SU-DHL-6 (cell line): ENCODE results near the gene S100A4.
"Not testable (repeated sequence)": the region's sequence is repeated elsewhere in the genome, so short reads cannot be mapped to it uniquely, and the experiment has no call there.

Experiments used
- H2AFZ ChIP-seq: fragments of 200-600 bp; sonication (generic); 2 replicates; pipeline ENCODE4 v1.6.1; 2014; ENCODE audit warnings: low read depth, mild to moderate bottlenecking, moderate library complexity, mixed read lengths, antibody characterized with exemption, low read length; ENCODE audit not compliant: severe bottlenecking
- H3F3A ChIP-seq: fragments of 200-600 bp; shearing (Covaris generic); 2 replicates; pipeline ENCODE4 v1.6.0; 2016; ENCODE audit warnings: antibody characterized with exemption, mild to moderate bottlenecking; ENCODE audit not compliant: insufficient read depth
- H3K27ac ChIP-seq: fragments of 200-600 bp; sonication (generic); 2 replicates; pipeline ENCODE4 v1.5.1; 2016; ENCODE audit warnings: low read depth, mild to moderate bottlenecking, low read length, moderate library complexity, mixed read lengths
- H3K27me3 ChIP-seq: fragments of 200-600 bp; sonication (generic), shearing (Covaris generic); 2 replicates; pipeline ENCODE4 v1.6.0; 2014; ENCODE audit warnings: mild to moderate bottlenecking, low read length
- H3K36me3 ChIP-seq: fragments of 200-600 bp; sonication (generic); 2 replicates; pipeline ENCODE4 v1.6.1; 2014; ENCODE audit warnings: mild to moderate bottlenecking, low read length, mixed read lengths
- H3K4me2 ChIP-seq: fragments of 300-600, 200-600 bp; shearing (Covaris generic), sonication (generic); 2 replicates; pipeline ENCODE4 v1.6.0; 2014; ENCODE audit warnings: low read length, low read depth, mild to moderate bottlenecking; ENCODE audit not compliant: poor library complexity, severe bottlenecking
- H3K4me3 ChIP-seq: fragments of 200-600 bp; sonication (generic); 2 replicates; pipeline ENCODE4 v1.5.1; 2014; ENCODE audit warnings: antibody characterized with exemption, low read length, mild to moderate bottlenecking, mixed read lengths; ENCODE audit not compliant: insufficient read depth, poor library complexity, severe bottlenecking
- H3K79me2 ChIP-seq: fragments of 200-600 bp; sonication (generic); 2 replicates; pipeline ENCODE4 v1.6.1; 2014; ENCODE audit warnings: mild to moderate bottlenecking, low read length, moderate library complexity; ENCODE audit not compliant: insufficient read depth
- H3K9ac ChIP-seq: fragments of 200-600 bp; sonication (generic); 2 replicates; pipeline ENCODE4 v1.7.0; 2014; ENCODE audit warnings: mild to moderate bottlenecking, low read length
- H3K9me2 ChIP-seq: fragments of 200-600 bp; sonication (generic); replicated peaks from 2 replicates; pipeline ENCODE4 v1.6.1; 2014; ENCODE audit warnings: low read length; ENCODE audit not compliant: insufficient read depth
- H3K9me3 ChIP-seq: fragments of 200-600 bp; sonication (generic); 2 replicates; pipeline ENCODE4 v1.6.1; 2014; ENCODE audit warnings: low read length, mixed read lengths; ENCODE audit not compliant: insufficient read depth
- H4K20me1 ChIP-seq: fragments of 200-600 bp; sonication (generic); 2 replicates; pipeline ENCODE4 v1.6.1; 2014; ENCODE audit warnings: low read depth, mild to moderate bottlenecking, antibody characterized with exemption, low read length, moderate library complexity, mixed read lengths
- CTCF ChIP-seq: fragments of 200-600 bp; sonication (generic); IDR thresholded peaks from one replicate; pipeline ENCODE4 v1.5.1; 2017; ENCODE audit warnings: antibody characterized with exemption, mild to moderate bottlenecking, low read length, moderate library complexity; ENCODE audit not compliant: insufficient read depth, poor library complexity, severe bottlenecking
- EZH2phosphoT487 ChIP-seq: fragments of 200-600 bp; sonication (generic), shearing (Covaris generic); conservative IDR thresholded peaks from 2 replicates; pipeline ENCODE4 v1.6.1; 2018; ENCODE audit warnings: mild to moderate bottlenecking, antibody characterized with exemption, low read length, moderate library complexity, mixed read lengths

The S100A4 gene

GRCh38 chr1:153577138-153577537 lies 31.5 kb upstream of the S100A4 start:
- H3K4me3 ChIP-seq, result no peak overlapping the region
- no peaks in the 10 kb centered on the region for H3K9me2 ChIP-seq
- no peak overlapping the region for H3K9ac ChIP-seq
- no peak overlapping the region for H3K4me2 ChIP-seq
- H3F3A ChIP-seq, result no peaks in the 10 kb centered on the region
- H3K27me3 ChIP-seq, result no peaks in the 10 kb centered on the region
- H3K36me3 ChIP-seq, result no peaks in the 10 kb centered on the region
- H2AFZ ChIP-seq, result no peak overlapping the region
- TF ChIP-seq CTCF (no peak), EZH2phosphoT487 (no peak)
- no peak overlapping the region for H3K27ac ChIP-seq
- no peaks in the 10 kb centered on the region for H3K9me3 ChIP-seq
- H3K79me2 ChIP-seq, result no peaks in the 10 kb centered on the region
- no peaks in the 10 kb centered on the region for H4K20me1 ChIP-seq

GRCh38 chr1:153575497-153575896 lies 29.9 kb upstream of the S100A4 start:
- H3K9me2 ChIP-seq, H3K4me3 ChIP-seq, H3K79me2 ChIP-seq, H3K9me3 ChIP-seq, H3K27ac ChIP-seq, H2AFZ ChIP-seq, H4K20me1 ChIP-seq, H3K36me3 ChIP-seq, H3K9ac ChIP-seq, H3F3A ChIP-seq, H3K4me2 ChIP-seq, H3K27me3 ChIP-seq: not testable (repeated sequence)

- not testable (repeated sequence) for H3K4me2 ChIP-seq, H3K9me3 ChIP-seq, H3K36me3 ChIP-seq, H3K27ac ChIP-seq, H3F3A ChIP-seq, H3K79me2 ChIP-seq, H3K9ac ChIP-seq, H3K27me3 ChIP-seq, H3K9me2 ChIP-seq, H3K4me3 ChIP-seq, H4K20me1 ChIP-seq, H2AFZ ChIP-seq
Measured at GRCh38 chr1:153575081-153575491, 29.5 kb upstream of the S100A4 start.

- Histone ChIP-seq H3K36me3 (no peaks in the 10 kb centered on the region), H2AFZ (no peak overlapping the region), H3F3A (no peaks in the 10 kb centered on the region), H3K4me2 (no peak overlapping the region), H3K4me3 (no peak overlapping the region), H3K27ac (no peak overlapping the region), H3K9me3 (no peaks in the 10 kb centered on the region), H3K79me2 (no peaks in the 10 kb centered on the region), H3K9me2 (no peaks in the 10 kb centered on the region), H3K9ac (no peak overlapping the region), H4K20me1 (no peaks in the 10 kb centered on the region), H3K27me3 (no peaks in the 10 kb centered on the region)
- TF ChIP-seq EZH2phosphoT487 (no peak), CTCF (no peak)
Measured at GRCh38 chr1:153573351-153573750, 27.7 kb upstream of the S100A4 start.
